Loucy (cell line): ENCODE data around the gene ITGB8.

Experiments
- H2AFZ ChIP-seq: fragments of 200-600 bp; sonication (generic); 2 replicates; pipeline ENCODE4 v1.6.0; 2016; ENCODE audit warnings: antibody characterized with exemption, mild to moderate bottlenecking, low read length, moderate library complexity
- H3F3A ChIP-seq: fragments of 200-600 bp; 2 replicates; pipeline ENCODE4 v1.6.0; 2016; ENCODE audit warnings: antibody characterized with exemption, low read depth, mild to moderate bottlenecking
- H3K27me3 ChIP-seq: fragments of 200-600 bp; sonication (generic); 2 replicates; pipeline ENCODE4 v1.6.1; 2014; ENCODE audit warnings: low read length, mild to moderate bottlenecking; ENCODE audit not compliant: insufficient read depth, poor library complexity, severe bottlenecking
- H3K36me3 ChIP-seq: fragments of 200-600 bp; sonication (generic); 2 replicates; pipeline ENCODE4 v1.6.1; 2016; ENCODE audit warnings: low read length; ENCODE audit not compliant: insufficient read depth
- H3K4me1 ChIP-seq: fragments of 200-600 bp; sonication (generic); 2 replicates; pipeline ENCODE4 v1.5.1; 2014; ENCODE audit warnings: low read length, mild to moderate bottlenecking; ENCODE audit not compliant: insufficient read depth, poor library complexity, severe bottlenecking
- H3K4me2 ChIP-seq: fragments of 200-600 bp; sonication (generic); 2 replicates; pipeline ENCODE4 v1.6.0; 2014; ENCODE audit warnings: antibody characterized with exemption, low read length, low read depth, mild to moderate bottlenecking; ENCODE audit not compliant: poor library complexity, severe bottlenecking
- H3K4me3 ChIP-seq: fragments of 200-600 bp; sonication (generic); 2 replicates; pipeline ENCODE4 v1.5.1; 2014; ENCODE audit warnings: low read length, mild to moderate bottlenecking, mixed read lengths; ENCODE audit not compliant: poor library complexity, severe bottlenecking
- H3K79me2 ChIP-seq: fragments of 200-600 bp; sonication (generic); 2 replicates; pipeline ENCODE4 v1.6.1; 2014; ENCODE audit warnings: low read length; ENCODE audit not compliant: insufficient read depth
- H3K9ac ChIP-seq: fragments of 200-600 bp; sonication (generic); 2 replicates; pipeline ENCODE4 v1.6.0; 2014; ENCODE audit warnings: mild to moderate bottlenecking, low read depth, low read length, moderate library complexity; ENCODE audit not compliant: poor library complexity, severe bottlenecking
- H3K9me2 ChIP-seq: fragments of 200-600 bp; sonication (generic); replicated peaks from 2 replicates; pipeline ENCODE4 v1.6.1; 2016; ENCODE audit warnings: low read depth, low read length, mixed read lengths
- H3K9me3 ChIP-seq: fragments of 200-600 bp; sonication (generic); 2 replicates; pipeline ENCODE4 v1.6.1; 2014; ENCODE audit warnings: mild to moderate bottlenecking, antibody characterized with exemption, low read length, low read depth; ENCODE audit not compliant: insufficient read depth
- H4K20me1 ChIP-seq: fragments of 200-600 bp; sonication (generic); 2 replicates; pipeline ENCODE4 v1.6.0; 2014; ENCODE audit warnings: antibody characterized with exemption, low read length, mild to moderate bottlenecking; ENCODE audit not compliant: insufficient read depth, poor library complexity, severe bottlenecking
- CTCF ChIP-seq: fragments of 200-600 bp; sonication (generic); conservative IDR thresholded peaks from 2 replicates; pipeline ENCODE4 v1.5.1; 2014; ENCODE audit warnings: mild to moderate bottlenecking, antibody characterized with exemption, low read length
- EZH2phosphoT487 ChIP-seq: fragments of 200-600 bp; IDR thresholded peaks from 2 replicates; pipeline ENCODE4 v1.6.1; 2018; ENCODE audit warnings: antibody characterized with exemption, mild to moderate bottlenecking, moderate library complexity, borderline replicate concordance

ITGB8 gene

DNA sequence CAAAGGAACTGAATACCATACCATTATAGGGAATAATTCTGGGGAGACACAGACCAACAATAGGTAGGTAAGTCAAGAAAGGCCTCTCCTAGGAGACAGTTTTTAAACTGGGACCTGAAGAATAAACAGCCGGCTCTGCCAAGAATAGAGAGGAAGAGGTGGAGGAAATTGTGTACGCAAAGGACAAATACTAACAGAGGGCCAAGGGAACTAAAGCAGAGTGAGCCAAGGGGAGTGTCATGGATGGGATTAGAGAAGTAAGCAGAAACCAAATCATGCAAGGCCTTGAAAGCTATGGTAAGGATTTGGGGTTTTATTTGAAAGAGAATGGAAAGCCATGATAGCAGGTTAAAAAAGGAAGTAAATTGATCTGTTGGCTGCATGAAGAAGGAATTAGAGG is 18.1 kb upstream of the ITGB8 start:
- Histone ChIP-seq H3K4me3 (no peak overlapping the region), H3K9me2 (no peaks in the 10 kb centered on the region), H3K9me3 (no peaks in the 10 kb centered on the region), H2AFZ (peak overlapping the region; percentile 25; the same call in 1 of the 2 replicates), H3K4me2 (no peak overlapping the region), H3K36me3 (no peaks in the 10 kb centered on the region), H3K4me1 (peaks cover 28% of the 10 kb centered on the region), H3K79me2 (no peaks in the 10 kb centered on the region), H3K9ac (no peak overlapping the region), H4K20me1 (no peaks in the 10 kb centered on the region), H3K27me3 (no peaks in the 10 kb centered on the region), H3F3A (no peaks in the 10 kb centered on the region)
- TF ChIP-seq EZH2phosphoT487 (no peak), CTCF (no peak)

- Histone ChIP-seq H3K27me3 (no peaks in the 10 kb centered on the region), H4K20me1 (no peaks in the 10 kb centered on the region), H2AFZ (no peak overlapping the region; the same call in 1 of the 2 replicates), H3K9me2 (no peaks in the 10 kb centered on the region), H3F3A (no peaks in the 10 kb centered on the region), H3K79me2 (no peaks in the 10 kb centered on the region), H3K4me2 (no peak overlapping the region), H3K9me3 (no peaks in the 10 kb centered on the region), H3K9ac (no peak overlapping the region), H3K36me3 (no peaks in the 10 kb centered on the region), H3K4me1 (peaks cover 37% of the 10 kb centered on the region), H3K4me3 (no peak overlapping the region)
- TF ChIP-seq CTCF (no peak), EZH2phosphoT487 (no peak)
Observed at GRCh38 chr7:20313626-20314025, 17.1 kb upstream of the ITGB8 start.

DNA sequence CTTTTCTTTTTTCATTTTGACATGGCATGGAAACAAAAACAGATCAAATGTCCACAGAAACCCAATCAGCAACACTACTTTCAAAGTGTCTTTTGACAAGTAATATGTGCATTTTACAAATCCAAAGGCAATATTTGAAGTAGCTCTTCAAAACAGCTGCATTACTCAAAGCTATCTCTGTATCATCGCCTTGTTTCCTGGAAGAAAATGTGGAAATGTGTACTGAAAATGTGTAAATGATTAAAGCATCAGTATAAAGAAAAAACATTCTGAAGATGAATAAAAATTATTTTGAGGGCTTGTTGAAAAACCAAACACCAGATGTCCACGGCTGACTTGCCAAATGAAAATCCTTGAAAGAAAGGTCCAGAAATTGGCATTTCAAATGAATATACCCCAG is 16.5 kb upstream of the ITGB8 start:
- no peaks in the 10 kb centered on the region for H3K79me2 ChIP-seq
- H3F3A ChIP-seq = no peaks in the 10 kb centered on the region
- peaks cover 42% of the 10 kb centered on the region for H3K4me1 ChIP-seq
- no peaks in the 10 kb centered on the region for H3K9me3 ChIP-seq
- H2AFZ ChIP-seq = no peak overlapping the region; the same call in 1 of the 2 replicates
- H3K9me2 ChIP-seq = no peaks in the 10 kb centered on the region
- no peak overlapping the region for H3K9ac ChIP-seq
- TF ChIP-seq EZH2phosphoT487 (no peak), CTCF (no peak)
- no peaks in the 10 kb centered on the region for H4K20me1 ChIP-seq
- H3K4me2 ChIP-seq = no peak overlapping the region
- H3K27me3 ChIP-seq = no peaks in the 10 kb centered on the region
- no peaks in the 10 kb centered on the region for H3K36me3 ChIP-seq
- no peak overlapping the region for H3K4me3 ChIP-seq
